Activated naive CD8-positive, alpha-beta T cell treated with anti-CD3 and anti-CD28 coated beads, Interleukin-2, amount 50 U/mL, for 24 hours (primary cell): ENCODE measurements around the gene MCM7.
A peak's percentile ranks its signal among the peaks of the same experiment; 100 is the strongest.
"Not testable (repeated sequence)": the region's sequence is repeated elsewhere in the genome, so short reads cannot be mapped to it uniquely, and the experiment has no call there.

Experiments
- ATAC-seq: fragments of 150-1000 bp; cut with Tn5 transposase; one replicate; pipeline ENCODE4 v1.10.0; 2021
- DNase-seq: peaks from one replicate; pipeline ENCODE4 v3.0.0; 2021
- H3K27ac Mint-ChIP-seq: one replicate; pipeline ENCODE4 v1.8.0; 2021; ENCODE audit warnings: mild to moderate bottlenecking, mixed read lengths
- H3K27me3 Mint-ChIP-seq: one replicate; pipeline ENCODE4 v1.8.0; 2021; ENCODE audit warnings: mixed read lengths
- H3K36me3 Mint-ChIP-seq: one replicate; pipeline ENCODE4 v1.8.0; 2021; ENCODE audit warnings: low read depth, mixed read lengths
- H3K4me1 Mint-ChIP-seq: one replicate; pipeline ENCODE4 v1.8.0; 2021; ENCODE audit warnings: mixed read lengths
- H3K4me3 Mint-ChIP-seq: one replicate; pipeline ENCODE4 v1.8.0; 2021; ENCODE audit warnings: mild to moderate bottlenecking, moderate library complexity, mixed read lengths
- H3K9me3 Mint-ChIP-seq: one replicate; pipeline ENCODE4 v1.8.0; 2021; ENCODE audit warnings: mixed read lengths

MCM7 gene

GRCh38 chr7:100101016-100101862 lies at the start of gene MCM7, which contains the start of gene AP4M1:
TSS of gene MCM7 (minus strand) at chr7:100101397. CDS start at chr7:100101294, 103 bp downstream.
TSS of gene AP4M1 (plus strand) at chr7:100101643. CDS start at chr7:100101715, 72 bp downstream.
- peak within 1 kb of the TSS; percentile 90 for H3K4me3 Mint-ChIP-seq
- H3K27ac Mint-ChIP-seq: peak within 1 kb of the TSS; percentile 98
- ATAC-seq (peak; percentile 88), DNase-seq (peak; percentile 98)
- no peaks in the 10 kb centered on the region for H3K9me3 Mint-ChIP-seq
- H3K4me1 Mint-ChIP-seq: peaks cover 43% of the 10 kb centered on the region
- peaks cover 44% of the 10 kb centered on the region for H3K36me3 Mint-ChIP-seq
- H3K27me3 Mint-ChIP-seq: peaks cover 2% of the 10 kb centered on the region

GRCh38 chr7:100148559-100149328 lies 47.5 kb upstream of the MCM7 start, which contains the start of gene LAMTOR4:
TSS of gene LAMTOR4 (plus strand) at chr7:100148918. CDS start at chr7:100148973, 55 bp downstream.
- peak; percentile 96 for DNase-seq
- Mint-ChIP-seq H3K4me1 (peaks cover 35% of the 10 kb centered on the region), H3K9me3 (no peaks in the 10 kb centered on the region), H3K4me3 (peak within 1 kb of the TSS; percentile 97), H3K27me3 (peaks cover 1% of the 10 kb centered on the region), H3K27ac (peak within 1 kb of the TSS; percentile 96), H3K36me3 (peaks cover 19% of the 10 kb centered on the region)
- peak; percentile 98 for ATAC-seq

GRCh38 chr7:100148225-100148558 lies 47.0 kb upstream of the MCM7 start:
- H3K4me1 Mint-ChIP-seq: peaks cover 33% of the 10 kb centered on the region
- ATAC-seq (peak; percentile 1), DNase-seq (no peak)
- H3K27ac Mint-ChIP-seq: peak overlapping the region; percentile 96
- no peaks in the 10 kb centered on the region for H3K9me3 Mint-ChIP-seq
- H3K36me3 Mint-ChIP-seq: peaks cover 19% of the 10 kb centered on the region
- H3K4me3 Mint-ChIP-seq: peak overlapping the region; percentile 97
- H3K27me3 Mint-ChIP-seq: peaks cover 1% of the 10 kb centered on the region

- H3K9me3 Mint-ChIP-seq: no peaks in the 10 kb centered on the region
- DNase-seq: no peak
- peaks cover 1% of the 10 kb centered on the region for H3K27me3 Mint-ChIP-seq
- no peak overlapping the region for H3K27ac Mint-ChIP-seq
- H3K36me3 Mint-ChIP-seq: peaks cover 12% of the 10 kb centered on the region
- H3K4me1 Mint-ChIP-seq: peaks cover 29% of the 10 kb centered on the region
- H3K4me3 Mint-ChIP-seq: no peak overlapping the region
- ATAC-seq: no peak
Measured at GRCh38 chr7:100147278-100147677, 46.1 kb upstream of the MCM7 start.

- not testable (repeated sequence) for DNase-seq, H3K27ac Mint-ChIP-seq, H3K36me3 Mint-ChIP-seq, ATAC-seq, H3K9me3 Mint-ChIP-seq, H3K4me3 Mint-ChIP-seq, H3K27me3 Mint-ChIP-seq
- H3K4me1 Mint-ChIP-seq: peaks cover 25% of the 10 kb centered on the region
Measured at GRCh38 chr7:100146350-100146749, 45.2 kb upstream of the MCM7 start.

- Mint-ChIP-seq H3K9me3 (no peaks in the 10 kb centered on the region), H3K36me3 (no peaks in the 10 kb centered on the region), H3K27me3 (no peaks in the 10 kb centered on the region), H3K4me1 (peaks cover 16% of the 10 kb centered on the region), H3K27ac (no peak overlapping the region), H3K4me3 (no peak overlapping the region)
- DNase-seq: no peak
- no peak for ATAC-seq
Measured at GRCh38 chr7:100142461-100142860, 41.3 kb upstream of the MCM7 start.

- no peaks in the 10 kb centered on the region for H3K9me3 Mint-ChIP-seq
- DNase-seq (no peak), ATAC-seq (no peak)
- H3K27ac Mint-ChIP-seq: no peak overlapping the region
- H3K27me3 Mint-ChIP-seq: no peaks in the 10 kb centered on the region
- peaks cover 16% of the 10 kb centered on the region for H3K4me1 Mint-ChIP-seq
- no peak overlapping the region for H3K4me3 Mint-ChIP-seq
- H3K36me3 Mint-ChIP-seq: no peaks in the 10 kb centered on the region
Measured at GRCh38 chr7:100141555-100141949, 40.4 kb upstream of the MCM7 start.

- H3K4me1 Mint-ChIP-seq: peaks cover 16% of the 10 kb centered on the region
- H3K27ac Mint-ChIP-seq: peak overlapping the region; percentile 39
- no peaks in the 10 kb centered on the region for H3K36me3 Mint-ChIP-seq
- H3K9me3 Mint-ChIP-seq: no peaks in the 10 kb centered on the region
- DNase-seq (no peak), ATAC-seq (no peak)
- H3K4me3 Mint-ChIP-seq: no peak overlapping the region
- no peaks in the 10 kb centered on the region for H3K27me3 Mint-ChIP-seq
Measured at GRCh38 chr7:100137851-100138760, 36.9 kb upstream of the MCM7 start.

- DNase-seq (peak; percentile 68), ATAC-seq (peak; percentile 80)
- peaks cover 22% of the 10 kb centered on the region for H3K4me1 Mint-ChIP-seq
- H3K4me3 Mint-ChIP-seq: no peak overlapping the region
- H3K9me3 Mint-ChIP-seq: no peaks in the 10 kb centered on the region
- no peaks in the 10 kb centered on the region for H3K36me3 Mint-ChIP-seq
- no peak overlapping the region for H3K27ac Mint-ChIP-seq
- no peaks in the 10 kb centered on the region for H3K27me3 Mint-ChIP-seq
Measured at GRCh38 chr7:100132697-100133151, 31.5 kb upstream of the MCM7 start.

GRCh38 chr7:100132126-100132525 lies 30.9 kb upstream of the MCM7 start:
- DNase-seq: no peak
- no peak overlapping the region for H3K27ac Mint-ChIP-seq
- no peak overlapping the region for H3K4me3 Mint-ChIP-seq
- no peaks in the 10 kb centered on the region for H3K9me3 Mint-ChIP-seq
- no peak for ATAC-seq
- peaks cover 21% of the 10 kb centered on the region for H3K4me1 Mint-ChIP-seq
- no peaks in the 10 kb centered on the region for H3K27me3 Mint-ChIP-seq
- H3K36me3 Mint-ChIP-seq: no peaks in the 10 kb centered on the region

GRCh38 chr7:100130608-100131453 lies 29.6 kb upstream of the MCM7 start:
- no peak overlapping the region for H3K27ac Mint-ChIP-seq
- H3K27me3 Mint-ChIP-seq: no peaks in the 10 kb centered on the region
- H3K36me3 Mint-ChIP-seq: peaks cover 4% of the 10 kb centered on the region
- H3K4me1 Mint-ChIP-seq: peaks cover 32% of the 10 kb centered on the region
- ATAC-seq: no peak
- no peak overlapping the region for H3K4me3 Mint-ChIP-seq
- DNase-seq: peak; percentile 92
- no peaks in the 10 kb centered on the region for H3K9me3 Mint-ChIP-seq

GRCh38 chr7:100130220-100130607 lies 29.0 kb upstream of the MCM7 start:
- not testable (repeated sequence) for H3K27me3 Mint-ChIP-seq, H3K27ac Mint-ChIP-seq, H3K9me3 Mint-ChIP-seq, H3K36me3 Mint-ChIP-seq, ATAC-seq, H3K4me3 Mint-ChIP-seq, DNase-seq
- peaks cover 38% of the 10 kb centered on the region for H3K4me1 Mint-ChIP-seq

GRCh38 chr7:100128637-100128963 lies 27.4 kb upstream of the MCM7 start:
- H3K9me3 Mint-ChIP-seq: no peaks in the 10 kb centered on the region
- peaks cover 5% of the 10 kb centered on the region for H3K36me3 Mint-ChIP-seq
- no peak for DNase-seq
- H3K27ac Mint-ChIP-seq: no peak overlapping the region
- no peaks in the 10 kb centered on the region for H3K27me3 Mint-ChIP-seq
- H3K4me3 Mint-ChIP-seq: peak overlapping the region; percentile 99
- peaks cover 48% of the 10 kb centered on the region for H3K4me1 Mint-ChIP-seq
- ATAC-seq: no peak
